Ishikawa (cell line): ENCODE measurements around the gene ZNF444.
A peak's percentile ranks its signal among the peaks of the same experiment; 100 is the strongest.

Source experiments
- CEBPB ChIP-seq: IDR thresholded peaks from 2 replicates; pipeline ENCODE4 v1.6.1; 2012
- CREB1 ChIP-seq: IDR thresholded peaks from 2 replicates; pipeline ENCODE4 v1.6.1; 2012; ENCODE audit warnings: low read depth
- EGR1 ChIP-seq: IDR thresholded peaks from 2 replicates; pipeline ENCODE4 v1.6.1; 2012
- EP300 ChIP-seq: IDR thresholded peaks from 2 replicates; pipeline ENCODE4 v1.6.1; 2012; ENCODE audit warnings: borderline replicate concordance
- FOXM1 ChIP-seq: IDR thresholded peaks from 2 replicates; pipeline ENCODE4 v1.6.1; 2012; ENCODE audit warnings: low read depth, borderline replicate concordance
- MAX ChIP-seq: IDR thresholded peaks from 2 replicates; pipeline ENCODE4 v1.6.1; 2012
- NFIC ChIP-seq: IDR thresholded peaks from 2 replicates; pipeline ENCODE4 v1.6.1; 2012
- RAD21 ChIP-seq: IDR thresholded peaks from 2 replicates; pipeline ENCODE4 v1.6.1; 2012; ENCODE audit warnings: low read depth
- REST ChIP-seq: IDR thresholded peaks from 2 replicates; pipeline ENCODE4 v1.6.1; 2012; ENCODE audit warnings: low read depth, mild to moderate bottlenecking
- TAF1 ChIP-seq: IDR thresholded peaks from 2 replicates; pipeline ENCODE4 v1.6.1; 2012; ENCODE audit warnings: low read depth, mild to moderate bottlenecking
- TCF12 ChIP-seq: IDR thresholded peaks from 2 replicates; pipeline ENCODE4 v1.6.1; 2012; ENCODE audit warnings: low read depth
- TEAD4 ChIP-seq: IDR thresholded peaks from 2 replicates; pipeline ENCODE4 v1.6.1; 2012
- USF1 ChIP-seq: IDR thresholded peaks from 2 replicates; pipeline ENCODE4 v1.6.1; 2012
- YY1 ChIP-seq: IDR thresholded peaks from 2 replicates; pipeline ENCODE4 v1.6.1; 2012; ENCODE audit warnings: low read depth
- ZBTB7A ChIP-seq: IDR thresholded peaks from 2 replicates; pipeline ENCODE4 v1.6.1; 2012; ENCODE audit warnings: low read depth

Gene ZNF444

GRCh38 chr19:56140583-56141416, at the start of gene ZNF444:
ZNF444 (plus strand) TSS chr19:56141287; CDS start chr19:56146912, 5,625 bp downstream.
- TF ChIP-seq RAD21 (no peak; the same call in 1 of the 2 replicates), NFIC (peak; percentile 35; the same call in 1 of the 2 replicates), EP300 (no peak), USF1 (peak; percentile 10; the same call in 1 of the 2 replicates), ZBTB7A (0 out of 2 replicates have a peak, but pooled peaks have one; percentile 60), CREB1 (peak; percentile 78), TEAD4 (no peak), FOXM1 (no peak), REST (no peak), TAF1 (no peak), EGR1 (0 out of 2 replicates have a peak, but pooled peaks have one; percentile 17), YY1 (peak; percentile 86), TCF12 (peak; percentile 52), CEBPB (no peak), MAX (peak; percentile 60)

GRCh38 chr19:56091751-56092546, 49.1 kb upstream of the ZNF444 start:
- TF ChIP-seq ZBTB7A: no peak
- no peak for TF ChIP-seq CEBPB
- no peak for TF ChIP-seq YY1
- TF ChIP-seq MAX: no peak
- no peak for TF ChIP-seq NFIC
- no peak for TF ChIP-seq CREB1
- TF ChIP-seq RAD21: no peak
- TF ChIP-seq REST: no peak
- no peak for TF ChIP-seq USF1
- no peak for TF ChIP-seq EGR1
- TF ChIP-seq EP300: no peak
- TF ChIP-seq TCF12: no peak
- no peak for TF ChIP-seq FOXM1

GRCh38 chr19:56092685-56093631, 48.1 kb upstream of the ZNF444 start:
- TF ChIP-seq TEAD4 (no peak), FOXM1 (no peak), ZBTB7A (no peak), EP300 (no peak), RAD21 (no peak), CREB1 (no peak), TCF12 (no peak), USF1 (no peak), EGR1 (no peak), YY1 (no peak), REST (no peak), CEBPB (no peak), MAX (no peak), NFIC (no peak), TAF1 (no peak)
